Measurements from ENCODE around the gene GPC5.

GPC5 gene

DNA sequence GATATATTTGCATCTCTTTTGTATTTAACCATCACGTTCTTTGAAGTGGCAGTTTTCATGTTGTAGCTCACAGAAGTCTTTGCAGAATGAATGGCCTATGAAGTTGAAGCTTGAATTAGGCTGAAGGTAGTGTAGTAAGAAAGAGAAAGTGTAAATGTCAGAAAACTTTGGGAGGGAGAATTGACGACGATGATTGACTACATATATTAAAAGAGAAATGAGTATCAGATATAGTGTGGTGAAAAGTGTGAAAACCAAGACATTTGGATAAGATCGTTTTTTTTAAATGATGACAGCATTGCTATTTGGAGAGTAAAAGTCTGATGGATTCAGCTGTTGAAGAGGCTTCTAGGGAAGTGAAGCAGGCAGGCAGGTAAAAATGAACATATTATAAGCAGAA, 14.6 kb upstream of the GPC5 start:
- in situ Hi-C loops (cut with HindIII; ENCODE audit: low sequenced_read_pairs), result no loop called here

GRCh38 chr13:91384896-91385295, 13.5 kb upstream of the GPC5 start:
- no peak for DNase-seq (ENCODE audit: low read depth, low spot score)
- TF ChIP-seq CTCF (IDR thresholded peaks at IDR 0.05; ENCODE audit: low read depth, low read length), result no peak
- no peak overlapping the region for H3K4me3 ChIP-seq (ENCODE audit: low read depth, low read length)
- in situ Hi-C loops (cut with HindIII; ENCODE audit: low sequenced_read_pairs), result no loop called here

More for the DNA sequence above, 14.6 kb upstream of the GPC5 start:
- H3K4me3 ChIP-seq (ENCODE audit: low read depth, low read length), result no peak overlapping the region
- DNase-seq (ENCODE audit: low read depth, low spot score), result no peak
- TF ChIP-seq CTCF (IDR thresholded peaks at IDR 0.05; ENCODE audit: low read depth, low read length), result no peak

GRCh38 chr13:91389186-91389585, 9.2 kb upstream of the GPC5 start:
- in situ Hi-C loops (cut with HindIII; ENCODE audit: low sequenced_read_pairs), result no loop called here
- no peak for DNase-seq (ENCODE audit: low read depth, low spot score)
- H3K4me3 ChIP-seq (ENCODE audit: low read depth, low read length), result no peak overlapping the region
- no peak for TF ChIP-seq CTCF (IDR thresholded peaks at IDR 0.05; ENCODE audit: low read depth, low read length)

DNA sequence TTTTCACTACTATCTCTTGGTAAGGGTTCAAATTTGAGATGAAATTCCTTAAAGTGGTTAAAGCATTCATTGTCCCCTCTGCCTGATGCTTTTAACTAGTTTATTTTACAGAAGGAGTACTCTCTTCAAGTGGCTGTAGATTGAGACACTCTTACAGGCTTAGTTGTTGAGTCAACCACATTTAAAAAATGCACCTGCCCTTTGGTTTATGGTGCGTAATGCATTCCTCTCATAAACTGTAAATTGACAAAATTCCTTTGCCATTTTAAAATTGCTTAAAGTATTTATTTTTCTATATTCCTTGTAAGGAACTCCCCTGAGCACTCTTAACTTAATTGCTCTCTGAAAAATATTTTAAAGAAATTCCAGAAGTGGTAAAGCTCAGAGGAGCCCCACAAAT, 826 bp upstream of the GPC5 start:
- in situ Hi-C loops (cut with HindIII; ENCODE audit: low sequenced_read_pairs), result no loop called here
- TF ChIP-seq CTCF (IDR thresholded peaks at IDR 0.05; ENCODE audit: low read depth, low read length), result no peak
- DNase-seq (ENCODE audit: low read depth, low spot score), result no peak
- no peak overlapping the region for H3K4me3 ChIP-seq (ENCODE audit: low read depth, low read length)

DNA sequence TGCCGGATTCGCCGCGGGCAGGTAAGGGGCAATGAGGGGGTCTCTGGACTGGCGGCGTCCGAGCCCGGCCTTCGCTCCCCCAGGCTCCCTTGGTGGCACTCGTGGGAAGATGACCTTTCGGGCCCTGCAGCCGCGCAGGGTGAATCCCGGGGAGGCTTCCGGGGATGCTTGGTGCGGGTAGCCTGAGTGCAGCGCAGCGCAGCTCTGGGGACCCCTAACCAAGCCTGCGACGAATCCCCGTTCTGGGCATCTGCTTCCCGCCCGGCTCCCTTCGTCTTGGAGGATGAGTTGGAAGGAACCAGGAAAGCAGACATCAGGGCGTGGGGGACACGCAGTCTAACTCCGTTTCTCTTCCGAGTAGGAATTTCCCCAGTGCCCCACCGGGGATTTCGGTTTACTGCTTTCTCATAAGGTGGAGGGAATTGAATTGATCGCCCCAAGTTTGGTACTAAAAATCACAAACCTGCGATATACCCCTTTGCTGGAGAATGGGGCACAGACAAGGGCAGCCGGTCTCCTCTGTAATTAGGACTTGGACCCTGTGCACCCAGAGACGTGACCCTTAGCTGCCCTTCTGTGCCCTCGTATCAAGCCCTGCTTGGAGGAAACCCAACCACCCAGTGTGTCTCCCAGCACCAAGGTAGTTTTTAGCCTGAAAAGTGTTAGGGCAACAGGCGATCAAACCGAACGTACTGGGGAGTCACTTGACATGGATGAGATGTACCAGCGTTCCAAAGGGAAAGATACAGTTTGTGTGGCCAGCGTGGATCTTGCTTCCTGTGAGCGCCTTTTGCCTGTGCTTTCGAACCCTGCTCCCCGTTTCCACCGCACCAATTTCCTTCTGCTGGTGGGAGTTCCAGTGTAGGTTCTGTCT, 1.0 kb downstream of the GPC5 start:
- TF ChIP-seq CTCF (IDR thresholded peaks at IDR 0.05; ENCODE audit: low read depth, low read length), result no peak
- no peak for DNase-seq (ENCODE audit: low read depth, low spot score)
- in situ Hi-C loops (cut with HindIII; ENCODE audit: low sequenced_read_pairs), result no loop called here
- H3K4me3 ChIP-seq (ENCODE audit: low read depth, low read length), result peak overlapping the region; percentile 51

DNA sequence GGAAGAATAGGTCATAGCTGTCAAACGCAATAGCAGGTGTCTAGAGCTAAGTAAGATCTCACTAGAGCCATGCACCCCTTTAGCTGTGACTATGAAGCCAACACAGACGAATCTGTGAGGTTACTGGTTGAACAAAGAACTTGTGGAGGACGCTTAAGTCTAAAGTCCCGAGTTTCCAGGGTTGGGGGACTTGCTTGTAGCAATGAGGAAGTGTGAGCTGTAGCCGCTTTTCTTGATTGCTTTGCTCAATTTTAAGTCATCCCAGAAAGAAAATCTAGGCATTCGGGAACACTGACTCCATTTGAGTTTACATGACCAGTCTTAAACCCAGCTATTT, 1.6 kb downstream of the GPC5 start:
- in situ Hi-C loops (cut with HindIII; ENCODE audit: low sequenced_read_pairs), result no loop called here
- no peak for TF ChIP-seq CTCF (IDR thresholded peaks at IDR 0.05; ENCODE audit: low read depth, low read length)
- no peak overlapping the region for H3K4me3 ChIP-seq (ENCODE audit: low read depth, low read length)
- no peak for DNase-seq (ENCODE audit: low read depth, low spot score)
